ENCODE measurements around the gene COX20.

The COX20 gene

DNA sequence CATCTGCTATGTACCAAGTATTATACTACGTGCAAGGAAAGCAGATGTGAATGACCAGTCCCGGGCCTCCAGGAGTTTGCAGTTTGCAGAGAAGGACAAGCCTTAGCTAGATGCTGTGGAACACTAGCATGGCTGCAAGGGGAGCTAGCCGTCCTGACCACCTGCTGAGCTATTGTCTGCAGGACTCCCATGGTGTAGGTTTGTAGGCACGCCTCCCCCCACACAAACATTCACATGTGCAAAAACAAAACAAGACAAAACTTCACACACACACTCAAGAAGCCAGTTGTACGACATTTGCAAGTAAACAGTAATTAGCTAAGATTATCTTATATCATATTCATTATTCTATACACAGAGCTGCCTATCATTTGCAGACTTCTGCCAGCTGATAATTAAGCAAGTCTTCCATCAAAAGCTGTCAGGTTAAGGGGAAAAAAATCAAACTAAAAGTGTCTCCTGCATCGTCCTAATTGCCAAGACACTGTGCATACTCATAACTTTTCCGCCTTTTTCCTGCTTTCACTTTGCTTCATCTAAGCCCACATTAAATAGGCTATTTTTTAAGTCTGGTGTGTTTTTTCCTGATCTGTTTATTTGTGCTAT, 39.6 kb downstream of the COX20 start:
- no peak for DNase-seq (ENCODE audit: low read depth in 2 of 2)

DNA sequence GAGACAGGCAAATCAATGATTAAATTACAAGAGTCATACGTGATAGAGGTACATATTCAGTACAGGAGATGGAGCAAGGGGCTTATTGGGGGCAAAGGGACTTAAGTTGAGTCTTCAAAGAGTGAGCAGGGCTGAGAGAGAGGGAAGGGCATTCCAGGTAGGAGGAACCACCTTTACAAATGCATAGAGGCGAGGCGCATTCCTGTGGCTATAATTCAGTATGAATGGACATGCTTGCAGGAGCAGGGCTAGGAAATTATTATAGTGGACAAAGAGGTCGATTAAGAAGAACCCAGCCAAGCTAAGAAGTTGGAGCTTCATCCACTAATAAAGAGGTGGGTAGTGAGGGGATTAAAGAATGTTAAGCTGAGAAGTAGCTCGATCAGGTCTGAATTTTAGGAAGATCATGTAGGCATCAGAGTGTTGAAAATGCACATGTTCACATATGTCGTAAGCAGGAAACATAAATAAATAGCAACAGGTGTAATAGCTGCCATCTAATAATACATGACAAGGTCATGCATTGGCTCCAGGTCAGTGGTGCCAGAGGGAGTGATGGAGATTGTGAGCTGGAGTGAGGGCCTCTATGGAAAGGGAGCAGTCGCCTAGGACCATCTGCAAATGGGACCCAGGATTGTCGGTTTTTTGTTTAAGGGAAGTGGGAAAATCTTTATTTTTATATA, 40.9 kb downstream of the COX20 start:
- no peak for DNase-seq (ENCODE audit: low read depth in 2 of 2)

DNA sequence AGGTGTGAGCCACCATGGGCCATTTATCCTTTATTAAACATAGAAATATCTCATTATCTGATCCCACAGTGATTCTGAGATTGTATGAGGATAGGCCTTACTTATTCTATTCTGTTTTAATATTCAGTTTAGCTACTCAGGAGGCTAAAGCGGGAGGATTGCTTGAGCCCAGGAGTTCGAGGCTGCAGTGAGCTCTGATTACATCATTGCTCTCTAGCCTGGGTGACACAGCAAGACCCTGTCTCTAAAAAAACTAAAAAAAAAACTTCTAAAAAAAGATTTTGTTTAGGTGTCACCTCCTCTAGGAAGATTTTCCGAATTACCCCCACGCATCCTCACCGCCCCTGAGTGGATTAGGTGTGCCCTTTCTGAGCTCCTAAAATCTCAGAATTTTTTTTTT, 43.2 kb downstream of the COX20 start:
- no peak for DNase-seq (ENCODE audit: low read depth in 2 of 2)

DNA sequence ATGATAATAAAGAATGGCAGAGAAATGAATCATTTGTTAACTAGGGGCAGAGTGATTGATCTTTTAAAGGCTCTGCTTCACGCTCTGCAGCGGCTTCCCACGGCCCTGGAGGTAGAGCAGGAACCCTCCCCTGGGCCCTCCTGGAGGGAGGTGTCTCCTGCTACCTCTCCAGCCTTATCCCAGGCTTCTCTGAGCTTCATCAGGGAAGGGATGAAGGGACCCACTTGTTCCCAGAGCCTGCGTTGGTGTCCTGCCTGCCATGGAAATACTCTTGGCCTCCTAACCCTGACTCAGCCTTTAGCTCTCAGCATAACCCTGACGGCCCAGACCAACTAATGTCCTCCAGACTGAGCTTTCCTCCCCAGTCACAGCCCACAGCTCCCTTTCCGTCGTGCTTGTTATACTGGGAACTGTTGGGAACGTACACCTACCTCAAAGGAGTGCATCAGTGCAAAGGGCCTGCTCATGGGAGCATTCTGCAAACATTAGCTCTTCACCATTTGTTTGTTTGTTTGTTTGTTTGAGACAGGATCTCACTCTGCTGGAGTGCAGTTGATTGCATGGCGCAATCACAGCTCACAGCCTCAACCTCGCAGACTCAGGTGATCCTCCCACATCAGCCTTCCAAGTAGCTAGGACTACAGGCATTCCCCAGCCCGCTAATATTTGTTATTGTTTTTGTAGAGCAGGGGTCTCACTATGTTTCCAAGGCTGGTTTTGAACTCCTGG, 46.3 kb downstream of the COX20 start:
- DNase-seq (ENCODE audit: low read depth in 2 of 2) = no peak

DNA sequence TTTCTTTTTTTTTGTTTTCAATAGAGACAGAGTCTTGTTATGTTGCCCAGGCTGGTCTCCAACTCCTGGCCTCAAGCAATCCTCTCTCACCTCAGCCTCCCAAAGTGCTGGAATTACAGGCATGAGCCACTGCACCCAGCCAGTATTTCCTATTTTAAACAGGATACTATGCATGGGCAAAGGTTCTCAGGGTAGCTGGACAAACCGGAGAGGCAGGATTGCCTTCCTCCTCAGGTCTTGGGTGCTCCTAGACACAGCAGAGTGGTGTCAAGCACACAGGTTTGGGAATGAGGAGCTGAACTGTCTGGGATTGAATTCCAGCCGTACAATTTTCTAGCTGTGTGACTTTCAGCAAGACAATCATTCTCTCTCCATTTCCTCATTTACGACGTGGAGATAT, 51.8 kb downstream of the COX20 start:
- DNase-seq (ENCODE audit: low read depth in 2 of 2) = no peak

DNA sequence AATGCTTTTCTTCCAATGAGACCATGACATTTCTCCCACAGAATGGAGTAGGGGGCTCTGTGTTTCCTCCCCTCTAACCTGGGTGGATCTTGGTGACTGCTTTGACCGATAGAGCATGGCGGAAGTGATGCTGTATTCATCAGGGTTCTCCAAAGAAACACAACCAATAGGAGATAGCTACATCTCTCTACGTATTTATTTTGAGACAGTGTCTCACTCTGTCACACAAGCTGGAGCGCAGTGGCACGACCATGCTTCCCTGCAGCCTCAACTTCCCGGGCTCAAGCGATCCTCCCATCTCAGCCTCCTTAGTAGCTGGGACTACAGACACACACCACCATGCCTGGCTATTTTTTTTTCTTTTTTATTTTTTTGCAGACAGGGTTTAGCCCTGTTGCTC, 58.4 kb downstream of the COX20 start:
- no peak for DNase-seq (ENCODE audit: low read depth in 2 of 2)

Measured in stimulated activated CD4-positive, alpha-beta T cell treated with anti-CD3 and anti-CD28 coated beads, Interleukin-15, amount 100 ng/mL, for 48 hours (primary cell).